Keratinocyte (primary cell): ENCODE data around the gene DGLUCY.

Experiments used
- EZH2 ChIP-seq: IDR thresholded peaks from one replicate; pipeline ENCODE4 v1.6.1; 2012; ENCODE audit warnings: inconsistent platforms, mild to moderate bottlenecking, low read length, moderate library complexity
- TF ChIP-seq, protein P1 (sequence below), 3 experiments: IDR thresholded peaks in 1 of 3; conservative IDR thresholded peaks in 1 of 3; optimal IDR thresholded peaks in 1 of 3; 2 replicates in 2 of 3; 3 replicates in 1 of 3; pipeline versions ENCODE3 to v1.5.1; 2011; ENCODE audit warnings: low read length in 3 of 3, mild to moderate bottlenecking in 3 of 3, moderate library complexity in 2 of 3, control low read depth in 1 of 3, inconsistent platforms in 1 of 3; ENCODE audit not compliant: insufficient read depth in 2 of 3; ENCODE audit errors: extremely low read depth in 1 of 3

DNA sequence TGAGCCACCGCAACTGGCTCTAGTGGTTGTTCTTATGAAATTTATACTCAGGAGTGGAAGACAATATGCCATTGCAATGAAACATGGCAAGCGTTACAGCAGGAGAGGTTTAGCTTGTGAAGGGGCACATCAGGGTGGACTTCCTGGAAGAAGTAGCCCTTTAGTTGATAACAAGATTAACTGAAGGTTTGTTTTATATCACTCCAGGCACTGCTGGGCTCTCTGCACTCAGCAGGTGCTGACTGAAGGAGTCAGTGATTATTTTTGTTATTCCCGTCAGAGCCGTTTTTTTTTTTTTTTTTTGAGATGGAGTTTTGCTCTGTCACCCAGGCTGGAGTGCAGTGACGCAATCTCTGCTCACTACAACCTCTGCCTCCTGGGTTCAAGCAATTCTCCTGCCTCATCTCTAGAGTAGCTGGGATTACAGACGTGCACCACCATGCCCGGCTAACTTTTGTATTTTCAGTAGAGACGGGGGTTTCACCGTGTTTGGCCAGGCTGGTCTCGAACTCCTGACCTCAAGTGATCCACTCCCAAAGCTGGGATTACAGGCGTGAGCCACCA lies 148.2 kb downstream of the DGLUCY start:
- TF ChIP-seq, protein P1, sequence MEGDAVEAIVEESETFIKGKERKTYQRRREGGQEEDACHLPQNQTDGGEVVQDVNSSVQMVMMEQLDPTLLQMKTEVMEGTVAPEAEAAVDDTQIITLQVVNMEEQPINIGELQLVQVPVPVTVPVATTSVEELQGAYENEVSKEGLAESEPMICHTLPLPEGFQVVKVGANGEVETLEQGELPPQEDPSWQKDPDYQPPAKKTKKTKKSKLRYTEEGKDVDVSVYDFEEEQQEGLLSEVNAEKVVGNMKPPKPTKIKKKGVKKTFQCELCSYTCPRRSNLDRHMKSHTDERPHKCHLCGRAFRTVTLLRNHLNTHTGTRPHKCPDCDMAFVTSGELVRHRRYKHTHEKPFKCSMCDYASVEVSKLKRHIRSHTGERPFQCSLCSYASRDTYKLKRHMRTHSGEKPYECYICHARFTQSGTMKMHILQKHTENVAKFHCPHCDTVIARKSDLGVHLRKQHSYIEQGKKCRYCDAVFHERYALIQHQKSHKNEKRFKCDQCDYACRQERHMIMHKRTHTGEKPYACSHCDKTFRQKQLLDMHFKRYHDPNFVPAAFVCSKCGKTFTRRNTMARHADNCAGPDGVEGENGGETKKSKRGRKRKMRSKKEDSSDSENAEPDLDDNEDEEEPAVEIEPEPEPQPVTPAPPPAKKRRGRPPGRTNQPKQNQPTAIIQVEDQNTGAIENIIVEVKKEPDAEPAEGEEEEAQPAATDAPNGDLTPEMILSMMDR (optimal IDR thresholded peaks at IDR 0.05 in 1 of 3, IDR thresholded peaks at IDR 0.05 in 1 of 3, conservative IDR thresholded peaks at IDR 0.05 in 1 of 3; ENCODE audit: extremely low read depth in 1 of 3, insufficient read depth in 2 of 3, low read length in 3 of 3): no peak
- TF ChIP-seq EZH2: no peak
